OCI-LY7 (cell line): ENCODE measurements around the gene INSYN2B. TPM values are rescaled to one million over a fixed set of nuclear protein-coding genes. Genes with fewer than 3 reads are reported as not detected.

Experiments
- BruUV-seq: library from RNA; stranded (reverse); fragments of 400-500 nt; replicated peaks from 2 replicates; lab custom pipeline; 2021; lab: Mats Ljungman, UMichigan
- CTCF ChIA-PET: fragments of 300-600 bp; sonication (Branson Sonifier 250); formaldehyde crosslinking; loops from one replicate; lab custom pipeline; 2022; ENCODE audit warnings: antibody characterized with exemption; ENCODE audit not compliant: unreplicated experiment; lab: Charles Lee
- POLR2A ChIA-PET: fragments of 300-600 bp; sonication (Branson Sonifier 250); formaldehyde crosslinking; loops from one replicate; lab custom pipeline; 2022; ENCODE audit warnings: antibody characterized with exemption; lab: Charles Lee
- DNase-seq: peaks from one replicate; pipeline ENCODE4 v3.0.0-alpha.2; 2015; ENCODE audit warnings: low spot score
- H2AFZ ChIP-seq: fragments of 200-600 bp; sonication (generic), shearing (Covaris generic); 2 replicates; pipeline ENCODE4 v1.6.1; 2014; ENCODE audit warnings: mild to moderate bottlenecking, antibody characterized with exemption, low read length, moderate library complexity
- H3K27ac ChIP-seq: fragments of 200-600 bp; sonication (generic); 2 replicates; pipeline ENCODE4 v1.5.1; 2014; ENCODE audit warnings: mixed run types, low read depth, mild to moderate bottlenecking, moderate library complexity, low read length, inconsistent platforms; ENCODE audit not compliant: poor library complexity, severe bottlenecking
- H3K36me3 ChIP-seq: fragments of 200-600 bp; sonication (generic); 2 replicates; pipeline ENCODE4 v1.6.1; 2014; ENCODE audit warnings: mild to moderate bottlenecking, antibody characterized with exemption, low read length, moderate library complexity, mixed read lengths; ENCODE audit not compliant: insufficient read depth
- H3K4me1 ChIP-seq: fragments of 200-600 bp; sonication (generic); 2 replicates; pipeline ENCODE4 v1.5.1; 2014; ENCODE audit warnings: mild to moderate bottlenecking, low read length; ENCODE audit not compliant: insufficient read depth, poor library complexity, severe bottlenecking
- H3K4me2 ChIP-seq: fragments of 200-600 bp; sonication (generic); 2 replicates; pipeline ENCODE4 v1.6.1; 2014; ENCODE audit warnings: mild to moderate bottlenecking, low read length
- H3K4me3 ChIP-seq: fragments of 200-600 bp; sonication (generic); 2 replicates; pipeline ENCODE4 v1.5.1; 2014; ENCODE audit warnings: mild to moderate bottlenecking, low read depth, low read length; ENCODE audit not compliant: poor library complexity, severe bottlenecking
- H3K79me2 ChIP-seq: fragments of 200-600 bp; sonication (generic); 2 replicates; pipeline ENCODE4 v1.6.1; 2016; ENCODE audit warnings: low read depth, mild to moderate bottlenecking, low read length, moderate library complexity, mixed read lengths; ENCODE audit not compliant: insufficient read depth
- H3K9me2 ChIP-seq: fragments of 200-600 bp; sonication (generic); 2 replicates; pipeline ENCODE4 v1.6.1; 2016; ENCODE audit warnings: mild to moderate bottlenecking, low read length, mixed read lengths; ENCODE audit not compliant: insufficient read depth
- H3K9me3 ChIP-seq: fragments of 200-600 bp; sonication (generic); 2 replicates; pipeline ENCODE4 v1.6.1; 2014; ENCODE audit warnings: mild to moderate bottlenecking, mixed run types, low read length, mixed read lengths
- H4K20me1 ChIP-seq: fragments of 200-600 bp; sonication (generic); 2 replicates; pipeline ENCODE4 v1.6.1; 2014; ENCODE audit warnings: mild to moderate bottlenecking, antibody characterized with exemption, low read length, moderate library complexity, mixed read lengths; ENCODE audit not compliant: insufficient read depth
- EZH2phosphoT487 ChIP-seq: fragments of 200-600 bp; sonication (generic); IDR thresholded peaks from 2 replicates; pipeline ENCODE4 v1.6.1; 2018; ENCODE audit warnings: low read depth, borderline replicate concordance, mild to moderate bottlenecking, mixed run types, antibody characterized with exemption, low read length, moderate library complexity, mixed read lengths
- intact Hi-C: fragments of 100-400 bp; cut with micrococcal nuclease; formaldehyde crosslinking; loops from one replicate; pipeline ENCODE4 v1.10.0; 2022; ENCODE audit not compliant: unreplicated experiment
- total RNA-seq, 2 experiments: library from RNA; depleted of rRNA in 1 of 2; stranded (reverse); fragments of >200 nt in 1 of 2; shearing (Covaris generic) in 1 of 2; gene quantifications; 2 replicates each; pipeline ENCODE4 v1.2.3, GENCODE V29; 2014 to 2022
- TF ChIP-seq, protein P1 (sequence below): fragments of 200-600 bp; sonication (generic); conservative IDR thresholded peaks from 2 replicates; pipeline ENCODE4 v1.5.1; 2014; ENCODE audit warnings: mild to moderate bottlenecking, antibody characterized with exemption, low read length, moderate library complexity, mixed read lengths

Gene INSYN2B
- total RNA-seq, 2 experiments from 2014 or later = not detected

DNA sequence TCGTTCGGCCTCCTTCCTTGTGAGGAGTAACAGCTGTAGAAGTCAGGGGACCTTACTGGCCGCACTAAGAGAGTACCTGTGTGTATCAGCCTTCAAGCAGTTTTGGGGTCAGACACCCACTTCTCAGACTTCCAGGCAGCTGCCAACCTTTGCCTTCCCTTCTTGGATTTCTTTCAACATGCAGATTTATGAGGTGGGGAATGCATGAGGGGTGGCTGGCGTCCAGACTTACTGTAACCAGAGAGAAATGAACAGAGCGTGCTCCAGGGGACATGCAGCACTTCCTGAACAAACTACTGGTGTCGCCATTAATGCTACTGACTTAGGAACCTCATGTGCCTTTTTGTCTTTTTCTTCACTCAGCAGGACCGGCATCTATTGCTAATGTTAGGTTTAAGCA is 46.7 kb downstream of the INSYN2B start:
- no peak overlapping the region for H3K27ac ChIP-seq
- peaks cover 11% of the 10 kb centered on the region for H3K4me1 ChIP-seq
- H3K9me3 ChIP-seq = no peaks in the 10 kb centered on the region
- CTCF ChIA-PET = no interaction called here
- H3K4me3 ChIP-seq = no peak overlapping the region
- H2AFZ ChIP-seq = no peak overlapping the region
- DNase-seq = no peak
- peaks cover 4% of the 10 kb centered on the region; the same call in 1 of the 2 replicates for H3K36me3 ChIP-seq
- no peaks in the 10 kb centered on the region for H3K9me2 ChIP-seq
- POLR2A ChIA-PET = interaction anchor here (0.6 kb wide), 1 partner anchor 28 kb away, joined by 4 read pairs; no protein-coding TSS in a partner anchor
- H3K79me2 ChIP-seq = no peaks in the 10 kb centered on the region
- no peak for TF ChIP-seq EZH2phosphoT487
- TF ChIP-seq, protein P1, sequence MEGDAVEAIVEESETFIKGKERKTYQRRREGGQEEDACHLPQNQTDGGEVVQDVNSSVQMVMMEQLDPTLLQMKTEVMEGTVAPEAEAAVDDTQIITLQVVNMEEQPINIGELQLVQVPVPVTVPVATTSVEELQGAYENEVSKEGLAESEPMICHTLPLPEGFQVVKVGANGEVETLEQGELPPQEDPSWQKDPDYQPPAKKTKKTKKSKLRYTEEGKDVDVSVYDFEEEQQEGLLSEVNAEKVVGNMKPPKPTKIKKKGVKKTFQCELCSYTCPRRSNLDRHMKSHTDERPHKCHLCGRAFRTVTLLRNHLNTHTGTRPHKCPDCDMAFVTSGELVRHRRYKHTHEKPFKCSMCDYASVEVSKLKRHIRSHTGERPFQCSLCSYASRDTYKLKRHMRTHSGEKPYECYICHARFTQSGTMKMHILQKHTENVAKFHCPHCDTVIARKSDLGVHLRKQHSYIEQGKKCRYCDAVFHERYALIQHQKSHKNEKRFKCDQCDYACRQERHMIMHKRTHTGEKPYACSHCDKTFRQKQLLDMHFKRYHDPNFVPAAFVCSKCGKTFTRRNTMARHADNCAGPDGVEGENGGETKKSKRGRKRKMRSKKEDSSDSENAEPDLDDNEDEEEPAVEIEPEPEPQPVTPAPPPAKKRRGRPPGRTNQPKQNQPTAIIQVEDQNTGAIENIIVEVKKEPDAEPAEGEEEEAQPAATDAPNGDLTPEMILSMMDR = no peak
- no peak overlapping the region for H3K4me2 ChIP-seq
- intact Hi-C loops = no loop called here
- no TSS peak for BruUV-seq
- no peaks in the 10 kb centered on the region; the same call in 1 of the 2 replicates for H4K20me1 ChIP-seq

DNA sequence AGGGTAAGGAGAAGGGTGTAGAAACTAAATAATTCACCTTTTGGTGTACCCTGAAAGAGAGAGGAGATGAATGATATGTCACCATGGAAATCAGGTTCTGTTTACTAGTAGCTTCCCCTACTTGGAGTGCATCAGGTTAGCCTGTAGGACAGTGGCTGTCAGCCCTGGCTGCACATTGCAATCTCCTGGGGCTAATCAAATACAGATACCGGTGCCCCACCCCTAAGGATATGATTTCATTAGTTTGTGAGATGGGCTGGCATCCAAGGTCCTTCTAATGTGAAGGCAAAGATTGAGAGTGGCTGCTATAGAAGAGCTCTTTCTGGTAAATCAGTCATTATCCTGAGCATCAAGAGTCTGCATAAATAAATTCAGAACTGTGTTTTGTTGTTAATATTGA is 47.2 kb downstream of the INSYN2B start:
- no TSS peak for BruUV-seq
- peaks cover 11% of the 10 kb centered on the region for H3K4me1 ChIP-seq
- no peak overlapping the region for H2AFZ ChIP-seq
- no peak for DNase-seq
- no peaks in the 10 kb centered on the region for H3K79me2 ChIP-seq
- H3K27ac ChIP-seq = no peak overlapping the region
- intact Hi-C loops = no loop called here
- H4K20me1 ChIP-seq = no peaks in the 10 kb centered on the region; the same call in 1 of the 2 replicates
- H3K9me2 ChIP-seq = no peaks in the 10 kb centered on the region
- H3K4me3 ChIP-seq = no peak overlapping the region
- TF ChIP-seq, protein P1 = no peak
- no peak for TF ChIP-seq EZH2phosphoT487
- H3K4me2 ChIP-seq = no peak overlapping the region
- H3K36me3 ChIP-seq = peaks cover 4% of the 10 kb centered on the region; the same call in 1 of the 2 replicates
- ChIA-PET CTCF (no interaction called here), POLR2A (interaction anchor here (0.6 kb wide), 1 partner anchor 28 kb away, joined by 4 read pairs; no protein-coding TSS in a partner anchor)
- H3K9me3 ChIP-seq = no peaks in the 10 kb centered on the region

DNA sequence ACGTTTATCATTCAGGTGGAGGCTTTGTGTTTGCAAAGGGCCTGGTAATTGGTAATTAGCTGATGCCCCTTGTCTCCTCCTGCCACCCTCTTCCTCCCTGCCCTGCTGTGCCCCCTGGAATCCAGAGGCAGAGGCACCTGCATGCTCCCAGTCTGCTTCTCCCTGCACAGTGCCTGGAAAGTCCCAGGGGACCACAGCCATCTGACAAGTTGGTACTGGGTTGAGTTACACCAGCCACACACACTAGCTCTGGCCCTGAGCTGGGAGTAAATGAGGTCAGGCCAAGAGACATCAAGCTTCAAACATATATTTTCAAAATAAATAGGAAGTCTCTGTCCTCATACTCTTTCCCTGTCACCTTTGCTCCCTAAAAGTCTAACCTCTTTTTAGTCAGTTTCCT is 56.3 kb downstream of the INSYN2B start:
- BruUV-seq = no TSS peak
- H2AFZ ChIP-seq = no peak overlapping the region

More for the DNA sequence above, 56.3 kb downstream of the INSYN2B start:
- no peak overlapping the region for H3K27ac ChIP-seq
- no peak overlapping the region for H3K4me3 ChIP-seq
- CTCF ChIA-PET = no interaction called here
- H3K4me2 ChIP-seq = no peak overlapping the region
- H4K20me1 ChIP-seq = no peaks in the 10 kb centered on the region; the same call in 1 of the 2 replicates
- no peaks in the 10 kb centered on the region for H3K9me2 ChIP-seq
- no peak for TF ChIP-seq EZH2phosphoT487
- TF ChIP-seq, protein P1 = no peak
- intact Hi-C loops = no loop called here
- H3K36me3 ChIP-seq = no peaks in the 10 kb centered on the region; the same call in 1 of the 2 replicates
- POLR2A ChIA-PET = interaction anchor here (1.3 kb wide), 1 partner anchor 11 kb away, joined by 3 read pairs; no protein-coding TSS in a partner anchor
- H3K4me1 ChIP-seq = no peaks in the 10 kb centered on the region
- no peak for DNase-seq
- H3K79me2 ChIP-seq = no peaks in the 10 kb centered on the region
- no peaks in the 10 kb centered on the region for H3K9me3 ChIP-seq
